ENCODE measurements around the gene USP21.

Gene USP21

GRCh38 chr1:161137881-161138280 is 21.4 kb upstream of the USP21 start:
- DNase-seq (ENCODE audit: insufficient read length, low spot score) (no peak), FAIRE-seq (no peak)

GRCh38 chr1:161138431-161138830 is 20.9 kb upstream of the USP21 start:
- FAIRE-seq = no peak
- no peak for DNase-seq (ENCODE audit: insufficient read length, low spot score)
- no peak for TF ChIP-seq CTCF (IDR thresholded peaks at IDR 0.05; ENCODE audit: insufficient read depth, missing control alignments)

More at GRCh38 chr1:161137881-161138280, 21.4 kb upstream of the USP21 start:
- TF ChIP-seq CTCF (IDR thresholded peaks at IDR 0.05; ENCODE audit: insufficient read depth, missing control alignments) = no peak

- DNase-seq (ENCODE audit: insufficient read length, low spot score) (no peak), FAIRE-seq (no peak)
- peak; percentile 69 for TF ChIP-seq CTCF (IDR thresholded peaks at IDR 0.05; ENCODE audit: insufficient read depth, missing control alignments)
Measured at GRCh38 chr1:161139766-161140165, 19.5 kb upstream of the USP21 start.

- no peak for TF ChIP-seq CTCF (IDR thresholded peaks at IDR 0.05; ENCODE audit: insufficient read depth, missing control alignments)
- FAIRE-seq (no peak), DNase-seq (ENCODE audit: insufficient read length, low spot score) (no peak)
Measured at GRCh38 chr1:161140755-161141400, 18.4 kb upstream of the USP21 start.

- no peak for TF ChIP-seq CTCF (IDR thresholded peaks at IDR 0.05; ENCODE audit: insufficient read depth, missing control alignments)
Measured at GRCh38 chr1:161145832-161146231, 13.5 kb upstream of the USP21 start.

GRCh38 chr1:161153176-161153575 is 6.1 kb upstream of the USP21 start:
- TF ChIP-seq CTCF (IDR thresholded peaks at IDR 0.05; ENCODE audit: insufficient read depth, missing control alignments) = no peak
- DNase-seq (ENCODE audit: insufficient read length, low spot score) (no peak), FAIRE-seq (no peak)

More at GRCh38 chr1:161145832-161146231, 13.5 kb upstream of the USP21 start:
- DNase-seq (ENCODE audit: insufficient read length, low spot score) = no peak
- FAIRE-seq = no peak

- TF ChIP-seq CTCF (IDR thresholded peaks at IDR 0.05; ENCODE audit: insufficient read depth, missing control alignments) = no peak
- peak; percentile 82 for DNase-seq (ENCODE audit: insufficient read length, low spot score)
- FAIRE-seq = peak; percentile 44
Measured at GRCh38 chr1:161153682-161154337, 5.5 kb upstream of the USP21 start, which contains the start of gene UFC1. Gene UFC1 (plus strand): TSS chr1:161153978. CDS start chr1:161153998, 20 bp downstream.
